Measurements from ENCODE around the gene SLC6A4.

SLC6A4 gene

DNA sequence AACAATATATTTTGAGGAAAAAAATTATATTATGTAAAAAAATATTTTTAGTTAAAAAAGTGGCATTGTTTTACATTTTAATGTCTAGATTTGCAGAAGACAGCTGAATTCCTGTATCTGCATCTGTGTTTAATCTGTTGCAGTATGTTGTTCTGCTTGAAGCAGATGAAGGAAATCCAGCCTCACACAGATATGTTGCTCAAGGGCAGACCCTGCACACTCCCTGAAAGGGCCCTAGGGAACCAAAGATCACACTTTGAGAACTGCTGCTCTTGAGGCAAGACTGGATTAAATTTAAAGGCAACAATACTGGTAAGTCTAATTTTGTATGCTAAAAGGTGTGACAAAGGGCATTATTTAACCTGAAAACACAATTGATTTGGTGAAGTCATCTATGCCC is 16.4 kb upstream of the SLC6A4 start:
- DNase-seq (ENCODE audit: low read depth): no peak
- H3K4me3 ChIP-seq (ENCODE audit: control insufficient read depth, low read depth, low read length): no peak overlapping the region
- TF ChIP-seq, protein P1, sequence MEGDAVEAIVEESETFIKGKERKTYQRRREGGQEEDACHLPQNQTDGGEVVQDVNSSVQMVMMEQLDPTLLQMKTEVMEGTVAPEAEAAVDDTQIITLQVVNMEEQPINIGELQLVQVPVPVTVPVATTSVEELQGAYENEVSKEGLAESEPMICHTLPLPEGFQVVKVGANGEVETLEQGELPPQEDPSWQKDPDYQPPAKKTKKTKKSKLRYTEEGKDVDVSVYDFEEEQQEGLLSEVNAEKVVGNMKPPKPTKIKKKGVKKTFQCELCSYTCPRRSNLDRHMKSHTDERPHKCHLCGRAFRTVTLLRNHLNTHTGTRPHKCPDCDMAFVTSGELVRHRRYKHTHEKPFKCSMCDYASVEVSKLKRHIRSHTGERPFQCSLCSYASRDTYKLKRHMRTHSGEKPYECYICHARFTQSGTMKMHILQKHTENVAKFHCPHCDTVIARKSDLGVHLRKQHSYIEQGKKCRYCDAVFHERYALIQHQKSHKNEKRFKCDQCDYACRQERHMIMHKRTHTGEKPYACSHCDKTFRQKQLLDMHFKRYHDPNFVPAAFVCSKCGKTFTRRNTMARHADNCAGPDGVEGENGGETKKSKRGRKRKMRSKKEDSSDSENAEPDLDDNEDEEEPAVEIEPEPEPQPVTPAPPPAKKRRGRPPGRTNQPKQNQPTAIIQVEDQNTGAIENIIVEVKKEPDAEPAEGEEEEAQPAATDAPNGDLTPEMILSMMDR (IDR thresholded peaks at IDR 0.05; ENCODE audit: control insufficient read depth, insufficient read depth, low read depth, low read length, missing control alignments): no peak

DNA sequence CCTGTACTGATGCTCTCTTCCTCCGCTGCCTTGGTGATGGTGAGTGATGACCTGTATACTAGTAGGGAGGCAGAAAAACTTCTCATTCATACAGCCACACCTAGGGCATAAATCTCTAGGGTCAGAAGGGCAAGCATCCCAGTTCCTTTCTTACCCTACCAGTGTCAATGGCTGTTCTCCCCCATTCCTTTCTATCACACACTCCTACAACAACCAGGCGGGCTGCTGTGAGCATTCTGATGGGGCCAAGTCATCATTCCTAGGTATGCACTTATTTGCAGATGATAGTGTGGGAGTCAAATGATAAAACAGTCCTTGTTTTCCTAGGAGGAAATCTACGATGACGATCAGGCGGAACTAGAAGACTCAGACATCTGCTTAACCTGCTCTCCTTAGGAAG is 14.0 kb upstream of the SLC6A4 start:
- TF ChIP-seq, protein P1 (IDR thresholded peaks at IDR 0.05; ENCODE audit: control insufficient read depth, insufficient read depth, low read depth, low read length, missing control alignments): no peak
- H3K4me3 ChIP-seq (ENCODE audit: control insufficient read depth, low read depth, low read length): no peak overlapping the region
- DNase-seq (ENCODE audit: low read depth): no peak

DNA sequence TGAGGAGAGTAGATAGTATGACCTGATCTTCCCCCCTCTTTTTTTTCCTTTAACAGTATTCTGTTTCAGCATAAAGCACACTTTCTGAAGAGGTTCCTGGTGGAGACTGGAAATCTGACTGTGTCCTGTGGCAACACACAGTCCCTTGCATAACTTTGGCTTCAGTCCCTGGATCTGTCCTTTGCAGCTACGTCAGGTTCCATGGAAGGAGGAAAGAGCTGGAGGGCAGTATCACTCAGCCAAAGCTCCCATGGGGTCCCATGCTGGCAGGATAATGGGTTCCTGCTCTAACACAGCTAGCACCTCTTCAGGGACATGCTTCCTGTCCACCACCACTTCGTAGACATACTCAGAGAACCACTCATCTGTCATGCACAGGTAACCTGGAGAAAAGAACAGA is 13.3 kb upstream of the SLC6A4 start:
- TF ChIP-seq, protein P1 (IDR thresholded peaks at IDR 0.05; ENCODE audit: control insufficient read depth, insufficient read depth, low read depth, low read length, missing control alignments): no peak
- no peak overlapping the region for H3K4me3 ChIP-seq (ENCODE audit: control insufficient read depth, low read depth, low read length)
- no peak for DNase-seq (ENCODE audit: low read depth)

DNA sequence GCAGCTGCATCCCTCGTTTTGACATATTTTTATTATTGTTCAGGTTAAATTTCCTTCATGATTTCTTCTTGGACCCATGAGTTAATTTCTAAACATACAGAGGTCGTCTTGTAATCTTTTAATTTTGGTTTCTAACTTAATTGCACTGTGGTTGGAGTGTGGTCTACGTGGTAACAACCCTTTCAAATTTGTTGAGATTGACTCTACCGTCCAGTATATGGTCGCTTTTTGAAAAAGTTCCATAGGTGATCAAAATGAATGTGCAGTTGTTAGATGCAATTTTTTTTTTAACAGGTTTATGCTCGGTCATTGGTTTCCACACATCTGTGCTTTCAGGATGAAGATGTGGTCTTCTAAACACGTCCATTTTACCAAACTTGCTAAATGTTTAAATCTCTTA is 11.0 kb upstream of the SLC6A4 start:
- H3K4me3 ChIP-seq (ENCODE audit: control insufficient read depth, low read depth, low read length): no peak overlapping the region
- no peak for DNase-seq (ENCODE audit: low read depth)
- TF ChIP-seq, protein P1 (IDR thresholded peaks at IDR 0.05; ENCODE audit: control insufficient read depth, insufficient read depth, low read depth, low read length, missing control alignments): no peak

DNA sequence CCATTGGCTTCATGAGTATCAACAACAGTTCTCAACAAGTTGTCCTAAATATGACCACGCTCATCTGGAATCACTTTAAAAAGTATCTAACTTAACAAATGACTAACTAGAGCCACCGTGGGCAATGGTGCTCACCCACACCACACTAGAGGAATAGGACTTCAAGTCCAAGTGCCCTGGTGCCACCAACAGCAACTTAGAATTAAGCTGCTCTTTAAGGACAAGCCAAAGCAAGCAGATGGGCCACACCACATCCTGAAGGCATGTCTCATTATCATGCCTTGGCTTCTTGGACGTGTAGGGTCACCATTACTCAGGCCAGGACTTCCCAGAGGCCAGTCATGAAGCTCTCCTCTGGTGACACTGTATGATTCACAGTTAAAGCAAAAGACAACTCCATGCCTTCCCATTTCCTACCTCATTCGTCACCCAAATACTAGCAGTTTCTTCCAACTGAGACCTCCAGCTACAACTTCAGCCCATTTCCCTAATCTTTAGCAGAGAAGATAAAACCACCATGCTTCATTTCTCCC is 9.4 kb upstream of the SLC6A4 start:
- peak; percentile 39 for DNase-seq (ENCODE audit: low read depth)
- no peak overlapping the region for H3K4me3 ChIP-seq (ENCODE audit: control insufficient read depth, low read depth, low read length)
- TF ChIP-seq, protein P1 (IDR thresholded peaks at IDR 0.05; ENCODE audit: control insufficient read depth, insufficient read depth, low read depth, low read length, missing control alignments): no peak

DNA sequence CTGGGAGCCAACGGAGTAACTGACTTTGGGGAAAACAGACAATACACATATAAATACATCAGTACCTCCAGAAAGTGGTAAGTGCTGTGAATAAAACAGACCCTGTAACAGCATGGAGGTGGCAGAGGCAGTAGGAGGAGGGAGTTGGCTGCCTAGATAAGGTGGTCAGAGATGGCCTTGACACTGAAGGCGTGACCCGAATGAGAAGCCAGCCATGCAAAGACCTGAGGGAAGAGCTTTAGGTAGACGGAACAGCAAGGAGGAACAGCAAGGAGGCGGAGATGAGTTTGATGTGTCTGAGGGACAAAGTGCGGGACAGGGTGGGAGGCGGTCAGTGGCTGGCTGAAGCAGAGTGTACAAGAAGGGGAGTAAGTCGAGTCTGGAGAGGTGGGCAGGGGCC is 8.1 kb upstream of the SLC6A4 start:
- no peak overlapping the region for H3K4me3 ChIP-seq (ENCODE audit: control insufficient read depth, low read depth, low read length)
- TF ChIP-seq, protein P1 (IDR thresholded peaks at IDR 0.05; ENCODE audit: control insufficient read depth, insufficient read depth, low read depth, low read length, missing control alignments): no peak
- DNase-seq (ENCODE audit: low read depth): no peak

DNA sequence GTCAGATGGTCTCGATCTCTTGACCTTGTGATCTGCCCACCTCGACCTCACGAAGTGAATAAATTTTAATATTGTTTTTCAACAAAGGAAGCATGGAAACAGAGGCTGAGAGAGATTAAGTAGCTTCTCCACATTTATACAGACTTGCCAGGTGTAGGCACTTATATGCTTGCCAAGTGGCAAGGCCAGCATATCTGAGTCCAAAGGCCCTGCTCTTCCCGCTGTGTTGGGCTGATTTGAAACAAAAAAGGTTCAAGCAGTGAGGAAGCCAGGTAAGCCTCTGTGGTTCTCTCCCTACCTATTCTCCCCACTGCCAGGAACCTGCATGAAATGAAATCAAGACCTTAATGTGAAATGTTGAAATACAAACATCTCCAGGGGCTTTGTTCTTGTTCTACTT is 7.5 kb upstream of the SLC6A4 start:
- H3K4me3 ChIP-seq (ENCODE audit: control insufficient read depth, low read depth, low read length): no peak overlapping the region
- TF ChIP-seq, protein P1 (IDR thresholded peaks at IDR 0.05; ENCODE audit: control insufficient read depth, insufficient read depth, low read depth, low read length, missing control alignments): no peak
- no peak for DNase-seq (ENCODE audit: low read depth)

Measured in AG09309 (cell line).